A549 (cell line): ENCODE measurements around the gene MAFG. TPM values are rescaled to one million over a fixed set of nuclear protein-coding genes. Genes with fewer than 3 reads are reported as not detected.

Experiments
- ATAC-seq, 2 experiments: fragments of 200-7000 bp in 1 of 2; fragments of >200 bp in 1 of 2; cut with Nextera tagmentation in 1 of 2; cut with Tn5 transposase in 1 of 2; 3 replicates each; pipeline versions ENCODE4 v1.8.0 to v1.9.1; 2018 to 2020; ENCODE audit warnings: mild to moderate bottlenecking in 1 of 2, moderate library complexity in 1 of 2
- CTCF ChIA-PET: fragments of 300-600 bp; sonication (Branson Sonifier 250); formaldehyde crosslinking; extraction: SDS; loops from one replicate; lab custom pipeline; 2021; ENCODE audit warnings: antibody characterized with exemption, inconsistent platforms; lab: Yijun Ruan, JAX
- POLR2A ChIA-PET: fragments of 350-600 bp; formaldehyde crosslinking; extraction: SDS; loops from one replicate; lab custom pipeline; 2021; ENCODE audit warnings: antibody characterized with exemption, inconsistent platforms; lab: Yijun Ruan, JAX
- DNase-seq, 2 experiments: peaks; one replicate each; pipeline versions ENCODE4 v3.0.0 to v3.0.0-alpha.2; 2011 to 2016; ENCODE audit warnings: low read depth in 1 of 2, low spot score in 1 of 2
- FAIRE-seq: peaks from 2 replicates; lab custom pipeline; 2011; peaks lifted over from hg19 to GRCh38; lab: Jason Lieb, UNC
- H3K27ac ChIP-seq, 2 experiments: fragments of >200 bp; sonication (Bioruptor Twin); formaldehyde crosslinking; 3 replicates each; pipeline ENCODE4 v1.5.1; 2016 to 2017
- H3K4me1 ChIP-seq: fragments of >200 bp; sonication (Bioruptor Twin); formaldehyde crosslinking; 3 replicates; pipeline ENCODE4 v1.6.1; 2016
- H3K4me2 ChIP-seq: fragments of >200 bp; sonication (Bioruptor Twin); formaldehyde crosslinking; 3 replicates; pipeline ENCODE4 v1.6.1; 2016
- H3K4me3 ChIP-seq: fragments of >200 bp; sonication (Bioruptor Twin); formaldehyde crosslinking; 3 replicates; pipeline ENCODE4 v1.5.1; 2016
- H3K9me3 ChIP-seq: fragments of >200 bp; sonication (Bioruptor Twin); formaldehyde crosslinking; 3 replicates; pipeline ENCODE4 v1.6.1; 2016
- ATOH8 ChIP-seq: fragments of 250-450 bp; sonication (Bioruptor Pico); IDR thresholded peaks from 2 replicates; pipeline ENCODE4 v1.5.0; 2020; ENCODE audit warnings: low read depth, mild to moderate bottlenecking, moderate library complexity
- CBX8 ChIP-seq: fragments of 200-600 bp; sonication (generic); IDR thresholded peaks from 2 replicates; pipeline ENCODE4 v1.6.1; 2016
- CTCF ChIP-seq: fragments of >200 bp; sonication (Bioruptor Twin); formaldehyde crosslinking; IDR thresholded peaks from 3 replicates; pipeline ENCODE4 v1.5.1; 2016
- E2F6 ChIP-seq: IDR thresholded peaks from 2 replicates; pipeline ENCODE4 v1.6.1; 2012; ENCODE audit warnings: low read depth, borderline replicate concordance
- EHMT2 ChIP-seq: fragments of 200-600 bp; sonication (generic); IDR thresholded peaks from 2 replicates; pipeline ENCODE4 v1.6.1; 2016; ENCODE audit warnings: antibody characterized with exemption, low read depth, mild to moderate bottlenecking, moderate library complexity
- HEYL ChIP-seq: fragments of 250-450 bp; sonication (Bioruptor Pico); IDR thresholded peaks from 2 replicates; pipeline ENCODE4 v1.8.0; 2021; ENCODE audit warnings: mild to moderate bottlenecking, moderate library complexity
- HMGXB4 ChIP-seq: fragments of 250-450 bp; sonication (Bioruptor Pico); IDR thresholded peaks from 2 replicates; pipeline ENCODE4 v1.5.0; 2021; ENCODE audit warnings: mild to moderate bottlenecking, moderate library complexity, borderline replicate concordance
- HOXB5 ChIP-seq: fragments of 250-450 bp; sonication (Bioruptor Pico); IDR thresholded peaks from 2 replicates; pipeline ENCODE4 v1.5.0; 2020; ENCODE audit warnings: mild to moderate bottlenecking, moderate library complexity
- JUN ChIP-seq, 2 experiments: fragments of >200 bp; sonication (Bioruptor Twin); formaldehyde crosslinking; IDR thresholded peaks; 2 replicates in 1 of 2; 3 replicates in 1 of 2; pipeline ENCODE4 v1.6.1; 2016 to 2017
- KDM1A ChIP-seq: fragments of 200-600 bp; sonication (generic); IDR thresholded peaks from 2 replicates; pipeline ENCODE4 v1.6.1; 2016; ENCODE audit warnings: low read depth, mild to moderate bottlenecking
- MAX ChIP-seq: IDR thresholded peaks from 2 replicates; pipeline ENCODE4 v1.6.1; 2012
- MYC ChIP-seq: IDR thresholded peaks from 2 replicates; pipeline ENCODE4 v1.6.1; 2012; ENCODE audit warnings: mild to moderate bottlenecking, inconsistent platforms, low read length, improper control_type of control experiment, borderline replicate concordance
- NPAS2 ChIP-seq: fragments of 250-450 bp; sonication (Bioruptor Pico); IDR thresholded peaks from 2 replicates; pipeline ENCODE4 v1.8.0; 2022; ENCODE audit warnings: mild to moderate bottlenecking, moderate library complexity, borderline replicate concordance
- PBX3 ChIP-seq: IDR thresholded peaks from 2 replicates; pipeline ENCODE4 v1.6.1; 2012
- POLR2A ChIP-seq: IDR thresholded peaks from 2 replicates; pipeline ENCODE4 v1.6.1; 2012; ENCODE audit warnings: mild to moderate bottlenecking, low read length
- POLR2AphosphoS2 ChIP-seq: conservative IDR thresholded peaks from 2 replicates; pipeline ENCODE4 v1.6.1; 2012; ENCODE audit warnings: low read length, improper control_type of control experiment, inconsistent platforms
- RAD21 ChIP-seq, 2 experiments: fragments of >200 bp in 1 of 2; sonication (Bioruptor Twin) in 1 of 2; formaldehyde crosslinking in 1 of 2; IDR thresholded peaks in 1 of 2; conservative IDR thresholded peaks in 1 of 2; 2 replicates in 1 of 2; 3 replicates in 1 of 2; pipeline ENCODE4 v1.6.1; 2012 to 2018; ENCODE audit warnings: inconsistent platforms in 1 of 2
- RNF2 ChIP-seq: fragments of 200-600 bp; sonication (generic); IDR thresholded peaks from 2 replicates; pipeline ENCODE4 v1.6.1; 2016; ENCODE audit warnings: low read depth, mild to moderate bottlenecking, antibody characterized with exemption, moderate library complexity, borderline replicate concordance
- SMC3 ChIP-seq: fragments of >200 bp; sonication (Bioruptor Twin); formaldehyde crosslinking; IDR thresholded peaks from 3 replicates; pipeline ENCODE4 v1.6.1; 2018; ENCODE audit warnings: inconsistent platforms
- TFCP2L1 ChIP-seq: fragments of 250-450 bp; sonication (Bioruptor Pico); IDR thresholded peaks from 2 replicates; pipeline ENCODE4 v1.5.0; 2021; ENCODE audit warnings: mild to moderate bottlenecking
- TP53 ChIP-seq: fragments of 250-450 bp; sonication (Bioruptor Pico); IDR thresholded peaks from 2 replicates; pipeline ENCODE4 v1.5.0; 2021; ENCODE audit warnings: mild to moderate bottlenecking, moderate library complexity
- USF2 ChIP-seq: fragments of 450-650 bp; IDR thresholded peaks from 2 replicates; pipeline ENCODE4 v1.6.1; 2014; ENCODE audit warnings: antibody characterized with exemption
- WGBS: methylation state at CpG from one replicate; pipeline ENCODE4 v1.1.6; 2017; ENCODE audit errors: missing lambda C conversion rate; 5-methylcytosine and 5-hydroxymethylcytosine counted together
- polyA plus RNA-seq, 4 experiments: library from polyadenylated mRNA; depleted of rRNA in 3 of 4; stranded (reverse); fragments of >200 nt; fragmentation: RNase III in 1 of 4; extraction: RNeasy Plus Mini Kit Qiagen cat#74134 plus additional on column Dnase treatment in 1 of 4; gene quantifications; 2 replicates in 3 of 4; 3 replicates in 1 of 4; pipeline ENCODE4 v1.2.3, GENCODE V29; 2011 to 2017

Gene MAFG
- polyA plus RNA-seq, 2 of the 4 experiments (the other 2 are of a cell fraction), result 47.9 to 57.9 TPM

- 0 out of 2 replicates have a peak, but pooled peaks have one; percentile 57 for TF ChIP-seq TFCP2L1 (CRISPR knock-in tag)
- TF ChIP-seq CBX8, result no peak
- TF ChIP-seq POLR2A, result peak; percentile 34; the same call in 1 of the 2 replicates
- no peak; the same call in 1 of the 2 replicates for TF ChIP-seq MYC
- TF ChIP-seq E2F6, result 0 out of 2 replicates have a peak, but pooled peaks have one; percentile 19
- no peak for TF ChIP-seq KDM1A
These were observed 57.2 kb downstream of the MAFG start (continued) for GRCh38 chr17:81870131-81870980.

GRCh38 chr17:81869221-81870130, 58.1 kb downstream of the MAFG start:
- WGBS, result 27% methylated on average over 39 of the region's 52 CpGs
- ATAC-seq, result peak in 1 of 2 experiments; percentile 23; a peak in 3 of 6 replicates
- TF ChIP-seq TP53 (CRISPR knock-in tag), result peak; percentile 13; the same call in 1 of the 2 replicates
- TF ChIP-seq NPAS2 (CRISPR knock-in tag), result no peak
- TF ChIP-seq ATOH8 (CRISPR knock-in tag), result 0 out of 2 replicates have a peak, but pooled peaks have one; percentile 13
- peak; percentile 64 for TF ChIP-seq SMC3
- no peak for TF ChIP-seq HEYL (CRISPR knock-in tag)
- TF ChIP-seq RNF2, result peak; percentile 75
- 0 out of 2 replicates have a peak, but pooled peaks have one; percentile 12 for TF ChIP-seq TFCP2L1 (CRISPR knock-in tag)
- peak; percentile 54; the same call in 1 of the 2 replicates for TF ChIP-seq MAX
- no peak; the same call in 1 of the 2 replicates for TF ChIP-seq POLR2AphosphoS2
- peak; percentile 43; the same call in 1 of the 2 replicates for TF ChIP-seq HMGXB4 (CRISPR knock-in tag)
- TF ChIP-seq CTCF, result peak; percentile 78
- no peak for TF ChIP-seq EHMT2
- no peak for TF ChIP-seq KDM1A
- no peak for TF ChIP-seq HOXB5 (CRISPR knock-in tag)
- peak; percentile 25; the same call in 1 of the 2 replicates for TF ChIP-seq POLR2A
- peak; percentile 9 to 22; a peak in 2 of 5 replicates for TF ChIP-seq JUN (IDR thresholded peaks at IDR 0.05)
- 0 out of 2 replicates have a peak, but pooled peaks have one; percentile 5 for TF ChIP-seq E2F6
- peak; percentile 34; the same call in 1 of the 2 replicates for TF ChIP-seq PBX3
- TF ChIP-seq RAD21 (conservative IDR thresholded peaks at IDR 0.05 in 1 of 2, IDR thresholded peaks at IDR 0.05 in 1 of 2), result peak; percentile 42 to 59
- no peak for TF ChIP-seq USF2

More at GRCh38 chr17:81869221-81870130, 58.1 kb downstream of the MAFG start:
- Histone ChIP-seq H3K4me1 (peaks cover 46% of the 10 kb centered on the region), H3K4me3 (peak overlapping the region; percentile 99), H3K4me2 (peak overlapping the region; percentile 97), H3K9me3 (no peaks in the 10 kb centered on the region), H3K27ac (peak overlapping the region; percentile 97 to 100)
- FAIRE-seq (no peak), DNase-seq (peak; percentile 62 to 69)
- ChIA-PET CTCF (interaction anchor here (0.6 to 8.6 kb wide), 46 partner anchors 8 to 270 kb away, joined by 3 to 126 read pairs (median 5); partner anchors contain the start of genes ALYREF, ANAPC11, CENPX and DCXR), POLR2A (interaction anchor here (0.6 to 1.9 kb wide), 6 partner anchors 9 to 310 kb away, joined by 3 to 7 read pairs (median 4); partner anchors contain the start of gene P4HB)
